NT2/D1 (cell line): Measurements from ENCODE around the gene PEX16.

Experiments used
- SUZ12 ChIP-seq: IDR thresholded peaks from 2 replicates; pipeline ENCODE4 v1.6.1; 2011; ENCODE audit not compliant: insufficient read length, insufficient read depth; ENCODE audit errors: extremely low read depth
- YY1 ChIP-seq: IDR thresholded peaks from 2 replicates; pipeline ENCODE4 v1.6.1; 2011; ENCODE audit not compliant: insufficient read length, insufficient read depth

GRCh38 chr11:45926001-45926401 lies 8.3 kb upstream of the PEX16 start:
- TF ChIP-seq YY1, result no peak
- no peak for TF ChIP-seq SUZ12
